ENCODE measurements around the gene UBE2D3.

- TF ChIP-seq CTCF (IDR thresholded peaks at IDR 0.05) (no peak), POLR2A (IDR thresholded peaks at IDR 0.05) (no peak)
These were observed 17.7 kb downstream of the UBE2D3 start for GRCh38 chr4:102809691-102810090.

Measured in right lobe of liver (tissue), 4 donors.